Spleen (tissue), 7 donors: ENCODE data around the gene B3GAT1.
"Not testable (repeated sequence)": the region's sequence is repeated elsewhere in the genome, so short reads cannot be mapped to it uniquely, and the experiment has no call there.

Experiments used
- POLR2A ChIP-seq, 3 donors: fragments of 450-650 bp; IDR thresholded peaks; one replicate each; pipeline ENCODE4 v1.5.1; 2017; ENCODE audit warnings: antibody characterized with exemption in 3 of 3, mild to moderate bottlenecking in 1 of 3
- POLR2AphosphoS5 ChIP-seq, 3 donors: sonication (generic); formaldehyde crosslinking; IDR thresholded peaks; one replicate each; pipeline ENCODE4 v1.5.1; 2017; ENCODE audit warnings: antibody characterized with exemption in 3 of 3
- TF ChIP-seq, protein P1 (sequence below), 11 experiments: fragments of 200-600 bp in 7 of 11; fragments of 450-650 bp in 4 of 11; sonication (generic) in 4 of 11; IDR thresholded peaks in 8 of 11; conservative IDR thresholded peaks in 3 of 11; 1 replicate in 7 of 11; 2 replicates in 4 of 11; pipeline versions ENCODE4 v1.4.0 to v1.8.0; 2016 to 2021; ENCODE audit warnings: antibody characterized with exemption in 11 of 11, inconsistent platforms in 4 of 11, mild to moderate bottlenecking in 1 of 11
- donor health status: DM: no; HTN: no; CAD: no; lungs with moderate emphysema.
- donor health status: DM: no; HTN: no; CAD: no.
- donor health status: DM: no; HTN: no; CAD: no.

- TF ChIP-seq, protein P1, sequence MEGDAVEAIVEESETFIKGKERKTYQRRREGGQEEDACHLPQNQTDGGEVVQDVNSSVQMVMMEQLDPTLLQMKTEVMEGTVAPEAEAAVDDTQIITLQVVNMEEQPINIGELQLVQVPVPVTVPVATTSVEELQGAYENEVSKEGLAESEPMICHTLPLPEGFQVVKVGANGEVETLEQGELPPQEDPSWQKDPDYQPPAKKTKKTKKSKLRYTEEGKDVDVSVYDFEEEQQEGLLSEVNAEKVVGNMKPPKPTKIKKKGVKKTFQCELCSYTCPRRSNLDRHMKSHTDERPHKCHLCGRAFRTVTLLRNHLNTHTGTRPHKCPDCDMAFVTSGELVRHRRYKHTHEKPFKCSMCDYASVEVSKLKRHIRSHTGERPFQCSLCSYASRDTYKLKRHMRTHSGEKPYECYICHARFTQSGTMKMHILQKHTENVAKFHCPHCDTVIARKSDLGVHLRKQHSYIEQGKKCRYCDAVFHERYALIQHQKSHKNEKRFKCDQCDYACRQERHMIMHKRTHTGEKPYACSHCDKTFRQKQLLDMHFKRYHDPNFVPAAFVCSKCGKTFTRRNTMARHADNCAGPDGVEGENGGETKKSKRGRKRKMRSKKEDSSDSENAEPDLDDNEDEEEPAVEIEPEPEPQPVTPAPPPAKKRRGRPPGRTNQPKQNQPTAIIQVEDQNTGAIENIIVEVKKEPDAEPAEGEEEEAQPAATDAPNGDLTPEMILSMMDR (IDR thresholded peaks at IDR 0.05 in 8 of 11, conservative IDR thresholded peaks at IDR 0.05 in 3 of 11), result not testable (repeated sequence)
- not testable (repeated sequence) for TF ChIP-seq POLR2A, POLR2AphosphoS5 (IDR thresholded peaks at IDR 0.05)
These were observed 32.4 kb upstream of the B3GAT1 start for GRCh38 chr11:134444160-134445108.
